Measurements from ENCODE around the gene MED16. TPM values are rescaled to one million over a fixed set of nuclear protein-coding genes. Genes with fewer than 3 reads are reported as not detected.

Gene MED16
- total RNA-seq, 1 experiment from 2014 or later, result 66.9 TPM

DNA sequence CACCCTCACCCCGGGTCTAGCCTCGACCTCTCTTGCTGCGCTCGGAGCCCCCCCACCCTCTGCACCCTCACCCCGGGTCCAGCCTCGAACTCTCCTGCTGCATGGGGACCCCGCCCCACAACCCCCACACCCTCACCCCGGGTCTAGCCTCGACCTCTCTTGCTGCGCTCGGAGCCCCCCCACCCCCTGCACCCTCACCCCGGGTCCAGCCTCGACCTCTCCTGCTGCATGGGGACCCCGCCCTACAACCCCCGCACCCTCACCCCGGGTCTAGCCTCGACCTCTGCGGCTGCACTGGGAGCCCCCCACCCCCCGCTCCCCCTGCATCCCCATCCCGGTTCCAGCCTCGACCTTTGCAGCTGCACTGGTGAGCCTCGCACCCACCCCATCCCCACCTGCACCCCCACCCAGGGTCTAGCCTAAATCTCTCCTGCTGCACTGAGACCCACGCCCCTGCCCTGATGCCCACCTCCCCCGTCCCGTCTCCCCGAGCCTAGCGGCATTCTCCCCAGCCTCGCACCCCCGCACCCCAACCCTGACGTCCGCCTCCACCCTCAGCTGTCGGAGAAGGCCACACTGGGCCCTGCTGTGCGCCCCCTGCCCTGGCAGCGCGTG, 31.7 kb downstream of the MED16 start:
- Mint-ChIP-seq H3K27ac (no peak overlapping the region), H3K4me3 (peak overlapping the region; percentile 51), H3K36me3 (no peaks in the 10 kb centered on the region), H3K9me3 (no peaks in the 10 kb centered on the region), H3K4me1 (no peaks in the 10 kb centered on the region; the same call in 1 of the 2 replicates), H3K27me3 (ENCODE audit: low read depth) (peaks cover 35% of the 10 kb centered on the region)
- ChIA-PET POLR2A (interaction anchor here (0.7 kb wide), 1 partner anchor 127 kb away, joined by 5 read pairs; no protein-coding TSS in a partner anchor), CTCF (interaction anchor here (0.6 to 2.1 kb wide), 11 partner anchors 11 to 277 kb away, joined by 3 to 10 read pairs (median 3); no protein-coding TSS in a partner anchor)
- TF ChIP-seq NFE2L1 (CRISPR knock-in tag; IDR thresholded peaks at IDR 0.05) (no peak), KAT7 (CRISPR knock-in tag; IDR thresholded peaks at IDR 0.05; ENCODE audit: borderline replicate concordance) (0 out of 2 replicates have a peak, but pooled peaks have one; percentile 45), ESRRA (CRISPR knock-in tag; IDR thresholded peaks at IDR 0.05; ENCODE audit: borderline replicate concordance) (peak; percentile 69; the same call in 1 of the 2 replicates)
- TF ChIP-seq, protein P1, sequence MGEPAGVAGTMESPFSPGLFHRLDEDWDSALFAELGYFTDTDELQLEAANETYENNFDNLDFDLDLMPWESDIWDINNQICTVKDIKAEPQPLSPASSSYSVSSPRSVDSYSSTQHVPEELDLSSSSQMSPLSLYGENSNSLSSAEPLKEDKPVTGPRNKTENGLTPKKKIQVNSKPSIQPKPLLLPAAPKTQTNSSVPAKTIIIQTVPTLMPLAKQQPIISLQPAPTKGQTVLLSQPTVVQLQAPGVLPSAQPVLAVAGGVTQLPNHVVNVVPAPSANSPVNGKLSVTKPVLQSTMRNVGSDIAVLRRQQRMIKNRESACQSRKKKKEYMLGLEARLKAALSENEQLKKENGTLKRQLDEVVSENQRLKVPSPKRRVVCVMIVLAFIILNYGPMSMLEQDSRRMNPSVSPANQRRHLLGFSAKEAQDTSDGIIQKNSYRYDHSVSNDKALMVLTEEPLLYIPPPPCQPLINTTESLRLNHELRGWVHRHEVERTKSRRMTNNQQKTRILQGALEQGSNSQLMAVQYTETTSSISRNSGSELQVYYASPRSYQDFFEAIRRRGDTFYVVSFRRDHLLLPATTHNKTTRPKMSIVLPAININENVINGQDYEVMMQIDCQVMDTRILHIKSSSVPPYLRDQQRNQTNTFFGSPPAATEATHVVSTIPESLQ (CRISPR knock-in tag; IDR thresholded peaks at IDR 0.05), result no peak
- ATAC-seq (no peak), DNase-seq (ENCODE audit: low spot score) (no peak)

DNA sequence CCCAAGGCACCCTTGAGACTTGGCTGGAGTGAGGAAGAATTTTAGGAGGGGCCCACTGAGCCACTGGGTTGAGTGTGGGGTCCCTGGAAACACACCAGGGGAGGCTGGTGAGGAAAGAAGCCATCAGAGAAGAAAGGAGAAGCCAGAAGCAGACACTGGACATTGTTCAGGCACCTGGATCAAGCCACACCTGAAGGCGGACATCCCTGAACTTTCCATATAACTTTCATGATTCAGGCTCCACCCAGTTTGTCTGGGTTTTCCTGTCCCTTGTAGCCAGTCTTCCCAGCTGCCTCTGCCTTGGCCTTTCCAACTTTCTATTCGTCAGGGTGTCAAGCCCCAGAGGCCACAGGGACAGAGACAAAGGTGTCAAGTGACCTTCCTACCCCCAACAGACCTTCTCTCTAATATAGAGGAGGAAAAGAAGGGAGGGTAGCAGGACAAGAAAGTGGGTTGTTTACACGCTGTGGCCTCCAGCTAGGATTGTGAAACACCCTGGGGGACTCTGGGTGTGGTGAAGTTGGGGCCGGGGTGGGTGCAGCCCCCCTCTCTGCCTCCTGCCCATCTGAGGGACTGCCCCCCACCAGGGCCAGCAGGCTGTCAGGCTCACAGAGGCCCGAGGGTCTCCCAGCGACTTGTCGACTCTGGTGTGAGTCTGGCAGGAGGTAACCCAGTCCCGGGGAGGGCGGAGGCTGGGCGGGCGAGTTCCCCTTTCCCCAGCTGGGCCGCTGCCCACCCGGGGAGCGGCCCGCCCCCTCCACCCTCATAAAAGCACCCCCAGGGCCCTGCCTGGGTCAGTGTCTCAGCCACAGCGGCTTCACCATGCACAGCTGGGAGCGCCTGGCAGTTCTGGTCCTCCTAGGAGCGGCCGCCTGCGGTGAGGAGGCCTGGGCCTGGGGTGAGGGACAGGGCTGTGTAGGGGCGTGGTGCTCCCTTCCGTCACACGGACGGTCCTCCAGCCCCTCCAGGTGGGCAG, 33.8 kb downstream of the MED16 start, which contains the start of gene CFD:
Gene CFD (plus strand): TSS at position 797 of the 976 bp plus-strand sequence. CDS start 26 bp downstream, at position 823.
- DNase-seq (ENCODE audit: low spot score), result peak; percentile 22
- CTCF ChIA-PET, result interaction anchor here (0.6 to 0.7 kb wide), 4 partner anchors 60 to 385 kb away, joined by 3 to 4 read pairs (median 3); no protein-coding TSS in a partner anchor
- POLR2A ChIA-PET, result no interaction called here
- Mint-ChIP-seq H3K4me1 (no peaks in the 10 kb centered on the region; the same call in 1 of the 2 replicates), H3K27me3 (ENCODE audit: low read depth) (peaks cover 35% of the 10 kb centered on the region), H3K36me3 (no peaks in the 10 kb centered on the region), H3K9me3 (no peaks in the 10 kb centered on the region), H3K4me3 (peak within 1 kb of the TSS; percentile 43), H3K27ac (no peak within 1 kb of the TSS)
- no peak for ATAC-seq
- TF ChIP-seq NR3C1 (CRISPR knock-in tag; conservative IDR thresholded peaks at IDR 0.05; ENCODE audit: low read depth) (no peak), OVOL2 (CRISPR knock-in tag; IDR thresholded peaks at IDR 0.05; ENCODE audit: borderline replicate concordance) (no peak), FOXJ3 (CRISPR knock-in tag; IDR thresholded peaks at IDR 0.05; ENCODE audit: borderline replicate concordance) (no peak), NR1H2 (CRISPR knock-in tag; IDR thresholded peaks at IDR 0.05) (no peak), NFYB (CRISPR knock-in tag; conservative IDR thresholded peaks at IDR 0.05; ENCODE audit: low read depth) (no peak), GTF2I (CRISPR knock-in tag; conservative IDR thresholded peaks at IDR 0.05) (no peak), ZNF671 (CRISPR knock-in tag; IDR thresholded peaks at IDR 0.05) (no peak)
- TF ChIP-seq, protein P2, sequence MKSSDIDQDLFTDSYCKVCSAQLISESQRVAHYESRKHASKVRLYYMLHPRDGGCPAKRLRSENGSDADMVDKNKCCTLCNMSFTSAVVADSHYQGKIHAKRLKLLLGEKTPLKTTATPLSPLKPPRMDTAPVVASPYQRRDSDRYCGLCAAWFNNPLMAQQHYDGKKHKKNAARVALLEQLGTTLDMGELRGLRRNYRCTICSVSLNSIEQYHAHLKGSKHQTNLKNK (CRISPR knock-in tag; IDR thresholded peaks at IDR 0.05), result no peak
- TF ChIP-seq, protein P3, sequence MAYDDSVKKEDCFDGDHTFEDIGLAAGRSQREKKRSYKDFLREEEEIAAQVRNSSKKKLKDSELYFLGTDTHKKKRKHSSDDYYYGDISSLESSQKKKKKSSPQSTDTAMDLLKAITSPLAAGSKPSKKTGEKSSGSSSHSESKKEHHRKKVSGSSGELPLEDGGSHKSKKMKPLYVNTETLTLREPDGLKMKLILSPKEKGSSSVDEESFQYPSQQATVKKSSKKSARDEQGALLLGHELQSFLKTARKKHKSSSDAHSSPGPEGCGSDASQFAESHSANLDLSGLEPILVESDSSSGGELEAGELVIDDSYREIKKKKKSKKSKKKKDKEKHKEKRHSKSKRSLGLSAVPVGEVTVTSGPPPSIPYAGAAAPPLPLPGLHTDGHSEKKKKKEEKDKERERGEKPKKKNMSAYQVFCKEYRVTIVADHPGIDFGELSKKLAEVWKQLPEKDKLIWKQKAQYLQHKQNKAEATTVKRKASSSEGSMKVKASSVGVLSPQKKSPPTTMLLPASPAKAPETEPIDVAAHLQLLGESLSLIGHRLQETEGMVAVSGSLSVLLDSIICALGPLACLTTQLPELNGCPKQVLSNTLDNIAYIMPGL (CRISPR knock-in tag; IDR thresholded peaks at IDR 0.05), result no peak
- TF ChIP-seq, protein P4, sequence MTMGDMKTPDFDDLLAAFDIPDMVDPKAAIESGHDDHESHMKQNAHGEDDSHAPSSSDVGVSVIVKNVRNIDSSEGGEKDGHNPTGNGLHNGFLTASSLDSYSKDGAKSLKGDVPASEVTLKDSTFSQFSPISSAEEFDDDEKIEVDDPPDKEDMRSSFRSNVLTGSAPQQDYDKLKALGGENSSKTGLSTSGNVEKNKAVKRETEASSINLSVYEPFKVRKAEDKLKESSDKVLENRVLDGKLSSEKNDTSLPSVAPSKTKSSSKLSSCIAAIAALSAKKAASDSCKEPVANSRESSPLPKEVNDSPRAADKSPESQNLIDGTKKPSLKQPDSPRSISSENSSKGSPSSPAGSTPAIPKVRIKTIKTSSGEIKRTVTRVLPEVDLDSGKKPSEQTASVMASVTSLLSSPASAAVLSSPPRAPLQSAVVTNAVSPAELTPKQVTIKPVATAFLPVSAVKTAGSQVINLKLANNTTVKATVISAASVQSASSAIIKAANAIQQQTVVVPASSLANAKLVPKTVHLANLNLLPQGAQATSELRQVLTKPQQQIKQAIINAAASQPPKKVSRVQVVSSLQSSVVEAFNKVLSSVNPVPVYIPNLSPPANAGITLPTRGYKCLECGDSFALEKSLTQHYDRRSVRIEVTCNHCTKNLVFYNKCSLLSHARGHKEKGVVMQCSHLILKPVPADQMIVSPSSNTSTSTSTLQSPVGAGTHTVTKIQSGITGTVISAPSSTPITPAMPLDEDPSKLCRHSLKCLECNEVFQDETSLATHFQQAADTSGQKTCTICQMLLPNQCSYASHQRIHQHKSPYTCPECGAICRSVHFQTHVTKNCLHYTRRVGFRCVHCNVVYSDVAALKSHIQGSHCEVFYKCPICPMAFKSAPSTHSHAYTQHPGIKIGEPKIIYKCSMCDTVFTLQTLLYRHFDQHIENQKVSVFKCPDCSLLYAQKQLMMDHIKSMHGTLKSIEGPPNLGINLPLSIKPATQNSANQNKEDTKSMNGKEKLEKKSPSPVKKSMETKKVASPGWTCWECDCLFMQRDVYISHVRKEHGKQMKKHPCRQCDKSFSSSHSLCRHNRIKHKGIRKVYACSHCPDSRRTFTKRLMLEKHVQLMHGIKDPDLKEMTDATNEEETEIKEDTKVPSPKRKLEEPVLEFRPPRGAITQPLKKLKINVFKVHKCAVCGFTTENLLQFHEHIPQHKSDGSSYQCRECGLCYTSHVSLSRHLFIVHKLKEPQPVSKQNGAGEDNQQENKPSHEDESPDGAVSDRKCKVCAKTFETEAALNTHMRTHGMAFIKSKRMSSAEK (CRISPR knock-in tag; IDR thresholded peaks at IDR 0.05; ENCODE audit: borderline replicate concordance), result no peak
- TF ChIP-seq, protein P5, sequence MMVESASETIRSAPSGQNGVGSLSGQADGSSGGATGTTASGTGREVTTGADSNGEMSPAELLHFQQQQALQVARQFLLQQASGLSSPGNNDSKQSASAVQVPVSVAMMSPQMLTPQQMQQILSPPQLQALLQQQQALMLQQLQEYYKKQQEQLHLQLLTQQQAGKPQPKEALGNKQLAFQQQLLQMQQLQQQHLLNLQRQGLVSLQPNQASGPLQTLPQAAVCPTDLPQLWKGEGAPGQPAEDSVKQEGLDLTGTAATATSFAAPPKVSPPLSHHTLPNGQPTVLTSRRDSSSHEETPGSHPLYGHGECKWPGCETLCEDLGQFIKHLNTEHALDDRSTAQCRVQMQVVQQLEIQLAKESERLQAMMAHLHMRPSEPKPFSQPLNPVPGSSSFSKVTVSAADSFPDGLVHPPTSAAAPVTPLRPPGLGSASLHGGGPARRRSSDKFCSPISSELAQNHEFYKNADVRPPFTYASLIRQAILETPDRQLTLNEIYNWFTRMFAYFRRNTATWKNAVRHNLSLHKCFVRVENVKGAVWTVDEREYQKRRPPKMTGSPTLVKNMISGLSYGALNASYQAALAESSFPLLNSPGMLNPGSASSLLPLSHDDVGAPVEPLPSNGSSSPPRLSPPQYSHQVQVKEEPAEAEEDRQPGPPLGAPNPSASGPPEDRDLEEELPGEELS (CRISPR knock-in tag; IDR thresholded peaks at IDR 0.05), result no peak
- TF ChIP-seq, protein P6, sequence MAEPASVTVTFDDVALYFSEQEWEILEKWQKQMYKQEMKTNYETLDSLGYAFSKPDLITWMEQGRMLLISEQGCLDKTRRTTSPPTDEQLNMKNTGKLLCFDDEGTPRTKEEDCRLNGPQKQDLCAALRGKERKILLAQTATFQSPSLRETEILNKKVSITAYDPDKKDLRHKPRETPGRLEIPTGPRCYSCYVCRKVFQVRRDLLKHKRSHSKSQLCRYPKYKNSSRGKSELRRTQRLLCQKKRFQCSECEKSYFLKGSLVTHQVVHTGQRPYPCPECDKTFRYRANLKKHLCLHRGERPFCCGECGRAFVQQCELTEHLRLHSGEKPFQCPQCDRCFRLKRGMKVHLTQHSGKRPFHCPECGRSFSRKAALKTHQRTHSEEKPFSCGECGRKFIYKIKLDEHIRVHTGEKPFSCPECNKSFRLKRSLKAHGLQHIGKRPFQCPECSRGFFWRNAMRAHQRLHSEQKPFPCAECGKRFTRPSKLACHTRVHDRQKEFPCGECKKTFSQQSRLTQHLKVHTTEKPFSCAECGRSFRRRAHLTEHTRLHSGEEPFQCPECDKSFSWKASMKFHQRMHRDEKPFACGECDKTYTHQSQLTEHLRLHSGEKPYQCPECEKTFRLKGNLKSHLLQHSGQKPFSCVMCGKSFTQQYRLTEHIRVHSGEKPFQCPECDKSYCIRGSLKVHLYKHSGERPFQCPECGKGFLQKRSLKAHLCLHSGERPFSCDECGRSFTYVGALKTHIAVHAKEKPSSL (CRISPR knock-in tag; conservative IDR thresholded peaks at IDR 0.05), result no peak

All from WTC11 (cell line).